H1 (cell line): Measurements from ENCODE around the gene SORBS1. TPM values are rescaled to one million over a fixed set of nuclear protein-coding genes. Genes with fewer than 3 reads are reported as not detected.

Experiments
- HDAC6 ChIP-seq: IDR thresholded peaks from one replicate; pipeline ENCODE4 v1.7.1; 2012; ENCODE audit warnings: low read depth, mild to moderate bottlenecking, inconsistent platforms, low read length, moderate library complexity
- MAFK ChIP-seq: IDR thresholded peaks from 2 replicates; pipeline ENCODE4 v1.6.1; 2012; ENCODE audit warnings: low read depth, mild to moderate bottlenecking, improper control_type of control experiment, low read length
- POU5F1 ChIP-seq: IDR thresholded peaks from 2 replicates; pipeline ENCODE4 v1.6.1; 2011; ENCODE audit warnings: low read depth, mild to moderate bottlenecking, low read length, moderate library complexity
- SP4 ChIP-seq: IDR thresholded peaks from 2 replicates; pipeline ENCODE4 v1.6.1; 2012; ENCODE audit warnings: low read length, inconsistent platforms
- SRF ChIP-seq: IDR thresholded peaks from 2 replicates; pipeline ENCODE4 v1.6.1; 2011; ENCODE audit warnings: mild to moderate bottlenecking, low read depth, low read length, moderate library complexity
- TBP ChIP-seq: IDR thresholded peaks from 2 replicates; pipeline ENCODE4 v1.6.1; 2011; ENCODE audit warnings: low read depth, low read length, improper control_type of control experiment
- polyA plus RNA-seq, 7 experiments: library from polyadenylated mRNA; depleted of rRNA in 3 of 7; stranded (reverse) in 5 of 7; unstranded in 2 of 7; fragments of >200 nt in 5 of 7; fragments of 200-250 nt in 2 of 7; gene quantifications; 1 replicate in 5 of 7; 2 replicates in 1 of 7; 4 replicates in 1 of 7; pipeline versions ENCODE4 v1.2.1 to v1.2.3, GENCODE V29; 2011 to 2013; ENCODE audit warnings: missing spikeins in 2 of 7, mixed read lengths in 2 of 7
- total RNA-seq: library from RNA; stranded (reverse); fragmentation: NEBNext Ultra II Directional; extraction: Animal tissue kit (Norgen Biotek cat#: 25700); gene quantifications from 2 replicates; pipeline ENCODE4 v1.2.1, GENCODE V29; 2021
- TF ChIP-seq, protein P1 (sequence below): IDR thresholded peaks from 2 replicates; pipeline ENCODE4 v1.6.1; 2012; ENCODE audit warnings: low read length, inconsistent platforms

The SORBS1 gene
- total and polyA plus RNA-seq, 2 of the 8 experiments (the other 6 are each of a cell fraction or from before 2014, with no cell fraction given) = 16.0 to 35.0 TPM

DNA sequence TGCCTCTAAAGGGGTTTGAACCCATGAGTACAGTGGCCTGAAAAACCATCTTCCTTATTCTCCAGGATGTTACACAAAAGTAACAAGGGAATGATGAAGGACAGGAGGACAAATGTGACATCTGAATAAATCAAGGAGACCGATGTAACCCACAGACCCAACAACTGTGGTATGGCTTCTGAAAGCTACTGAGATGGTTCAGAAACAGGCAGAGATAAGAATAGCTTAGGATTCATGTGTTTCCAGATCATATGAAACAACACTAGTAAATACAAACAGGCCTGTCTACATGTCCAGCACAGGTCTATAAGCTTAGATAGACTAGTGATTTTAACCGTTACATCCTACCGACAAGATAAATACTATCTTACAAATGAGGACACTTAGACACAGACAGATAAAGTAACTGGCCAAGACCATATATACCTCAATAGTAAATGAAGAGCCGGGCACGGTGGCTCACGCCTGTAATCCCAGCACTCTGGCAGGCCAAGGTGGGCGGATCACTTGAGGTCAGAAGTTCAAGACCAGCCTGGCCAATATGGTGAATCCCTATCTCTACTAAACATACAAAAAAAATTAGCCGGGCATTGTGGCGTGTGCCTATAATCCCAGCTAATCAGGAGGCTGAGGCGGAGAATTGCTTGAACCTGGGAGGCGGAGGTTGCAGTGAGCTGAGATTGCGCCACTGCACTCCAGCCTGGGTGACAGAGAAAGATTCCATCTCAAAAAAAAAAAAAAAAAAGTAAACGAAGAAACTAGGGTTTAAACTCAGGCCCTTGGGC, 88.7 kb downstream of the SORBS1 start (continued):
- TF ChIP-seq SP4 = no peak
- TF ChIP-seq, protein P1, sequence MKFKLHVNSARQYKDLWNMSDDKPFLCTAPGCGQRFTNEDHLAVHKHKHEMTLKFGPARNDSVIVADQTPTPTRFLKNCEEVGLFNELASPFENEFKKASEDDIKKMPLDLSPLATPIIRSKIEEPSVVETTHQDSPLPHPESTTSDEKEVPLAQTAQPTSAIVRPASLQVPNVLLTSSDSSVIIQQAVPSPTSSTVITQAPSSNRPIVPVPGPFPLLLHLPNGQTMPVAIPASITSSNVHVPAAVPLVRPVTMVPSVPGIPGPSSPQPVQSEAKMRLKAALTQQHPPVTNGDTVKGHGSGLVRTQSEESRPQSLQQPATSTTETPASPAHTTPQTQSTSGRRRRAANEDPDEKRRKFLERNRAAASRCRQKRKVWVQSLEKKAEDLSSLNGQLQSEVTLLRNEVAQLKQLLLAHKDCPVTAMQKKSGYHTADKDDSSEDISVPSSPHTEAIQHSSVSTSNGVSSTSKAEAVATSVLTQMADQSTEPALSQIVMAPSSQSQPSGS = no peak
- TF ChIP-seq MAFK = no peak
- no peak for TF ChIP-seq HDAC6
- TF ChIP-seq SRF = no peak
- TF ChIP-seq POU5F1 = no peak
- no peak for TF ChIP-seq TBP
